Right lung (tissue), 5 donors: ENCODE data around the gene WDR36. TPM values are rescaled to one million over a fixed set of nuclear protein-coding genes. Genes with fewer than 3 reads are reported as not detected.
A peak's percentile ranks its signal among the peaks of the same experiment; 100 is the strongest.
"Not testable (repeated sequence)": the region's sequence is repeated elsewhere in the genome, so short reads cannot be mapped to it uniquely, and the experiment has no call there.

ENCODE experiments used
- DNase-seq, 2 donors: peaks; one replicate each; pipeline ENCODE4 v3.0.0-alpha.2; 2013
- polyA plus RNA-seq, 5 donors: library from polyadenylated mRNA; unstranded; fragments of 120-200 nt; gene quantifications; one replicate each; pipeline versions ENCODE4 v1.2.1 to v1.2.3, GENCODE V29; 2013; ENCODE audit warnings: inconsistent platforms in 1 of 5, low replicate concordance in 1 of 5; ENCODE audit not compliant: insufficient read length in 5 of 5, insufficient read depth in 1 of 5

The WDR36 gene
- polyA plus RNA-seq, 5 donors = 23.5 to 38.8 (median 33.9) TPM

DNA sequence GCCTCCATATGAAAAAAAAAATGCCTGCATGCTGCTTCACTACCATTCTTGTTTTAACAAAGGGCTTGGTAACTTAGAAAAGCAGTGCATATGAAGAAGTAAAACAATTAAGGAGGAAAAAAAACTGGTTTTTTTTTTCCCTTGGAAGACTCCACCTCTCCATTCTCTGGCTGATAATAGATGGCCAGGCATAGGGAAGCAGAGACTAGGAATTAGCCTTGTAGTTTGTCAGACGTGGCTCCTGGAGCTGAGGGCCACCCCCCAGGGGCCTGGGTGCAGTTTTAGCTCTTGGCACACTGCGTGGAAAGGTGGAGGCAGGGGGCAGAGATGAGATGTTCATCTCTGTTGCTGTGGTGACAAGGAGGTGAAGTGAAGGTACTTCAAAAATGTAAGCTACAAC is 42.7 kb downstream of the WDR36 start:
- no peak for DNase-seq

DNA sequence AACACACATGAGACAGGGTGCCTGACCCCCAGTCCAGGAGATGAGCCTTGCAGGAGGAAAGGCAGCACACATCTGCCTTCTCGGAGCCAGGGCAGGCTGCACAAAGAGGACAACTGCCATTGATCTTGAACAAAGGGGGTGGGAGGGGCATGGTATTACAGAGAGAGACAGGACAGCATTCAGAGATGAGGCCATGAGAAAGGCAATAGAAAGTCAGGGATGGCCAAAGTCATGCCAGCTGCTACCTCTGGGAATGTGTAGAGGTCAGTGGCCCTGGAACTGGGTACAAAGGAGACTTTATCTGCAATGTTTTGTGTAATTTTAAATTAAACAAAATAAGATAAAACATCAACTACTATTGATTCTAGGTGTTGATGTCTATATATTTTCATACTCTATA is 43.2 kb downstream of the WDR36 start:
- DNase-seq = no peak

DNA sequence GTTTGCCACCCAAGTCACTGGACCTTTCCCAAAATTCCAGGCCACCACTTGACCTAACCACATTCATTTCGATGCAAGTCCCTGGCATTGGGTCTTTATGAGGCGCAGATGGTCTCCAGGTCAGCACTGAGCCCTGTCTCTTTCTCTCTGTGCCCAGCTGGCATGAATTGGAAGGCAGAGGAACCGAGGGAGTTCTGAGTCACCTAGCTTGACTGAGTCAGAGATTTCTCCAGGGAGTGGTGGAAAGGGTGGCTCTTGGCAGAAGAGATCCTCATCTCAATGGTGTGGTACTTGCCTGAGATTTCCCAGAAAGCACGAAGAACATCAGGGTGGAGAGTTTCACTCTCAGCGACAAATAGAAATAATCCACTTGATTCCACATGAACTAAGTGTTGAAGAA is 43.8 kb downstream of the WDR36 start:
- no peak for DNase-seq

DNA sequence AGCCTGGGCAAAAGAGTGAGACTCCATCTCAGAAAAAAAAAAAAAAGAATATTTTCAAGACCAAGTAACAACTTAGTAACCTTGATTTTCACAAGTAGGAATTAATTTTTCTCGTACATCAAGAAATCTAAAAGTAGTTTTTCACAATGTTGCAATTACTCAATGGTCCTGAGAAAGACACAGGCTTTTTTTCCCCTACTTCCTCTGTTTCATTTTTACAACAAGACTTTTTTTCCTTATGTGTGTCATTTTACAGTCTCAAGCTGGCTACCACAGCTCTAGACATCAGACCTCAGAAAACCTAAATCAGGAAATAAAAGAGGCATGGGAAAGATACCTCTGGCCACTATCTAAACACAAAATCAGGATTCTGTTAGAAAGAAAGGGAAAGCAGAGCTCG is 45.9 kb downstream of the WDR36 start:
- DNase-seq = no peak

DNA sequence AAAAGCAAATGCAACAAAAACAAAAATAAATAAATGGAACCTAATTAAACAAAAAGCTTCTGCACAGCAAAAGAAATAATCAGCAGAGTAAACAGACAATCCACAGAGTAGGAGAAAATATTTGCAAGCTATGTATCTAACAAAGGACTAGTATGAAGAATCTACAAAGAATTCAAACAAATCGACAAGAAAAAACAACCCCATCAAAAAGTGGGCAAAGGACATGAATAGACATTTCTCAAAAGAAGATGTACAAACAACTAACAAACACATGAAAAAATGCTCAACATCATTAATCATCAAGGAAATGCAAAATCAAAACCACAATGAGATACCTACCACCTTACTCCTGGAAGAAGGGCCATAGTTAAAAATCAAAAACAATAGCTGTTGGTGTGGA is 49.3 kb downstream of the WDR36 start:
- not testable (repeated sequence) for DNase-seq

DNA sequence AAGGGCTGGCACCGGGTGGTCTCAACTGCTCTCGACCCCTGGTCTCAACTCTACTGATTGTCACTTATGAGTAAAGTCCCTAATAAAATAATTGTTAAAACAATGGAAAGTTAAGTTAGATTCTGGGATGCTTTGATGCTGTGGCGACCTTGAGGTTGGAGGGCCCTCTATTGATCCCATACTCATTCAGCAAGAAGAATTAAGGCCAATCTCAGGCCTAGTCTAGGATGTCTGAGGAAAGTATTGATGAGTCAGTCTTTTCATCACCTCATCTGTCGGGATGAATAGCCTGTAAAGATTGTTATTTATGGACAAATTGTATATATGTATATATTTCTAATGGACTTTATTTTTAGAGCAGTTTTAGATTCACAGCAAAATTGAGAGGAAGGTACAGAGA is 50.8 kb downstream of the WDR36 start:
- no peak for DNase-seq

DNA sequence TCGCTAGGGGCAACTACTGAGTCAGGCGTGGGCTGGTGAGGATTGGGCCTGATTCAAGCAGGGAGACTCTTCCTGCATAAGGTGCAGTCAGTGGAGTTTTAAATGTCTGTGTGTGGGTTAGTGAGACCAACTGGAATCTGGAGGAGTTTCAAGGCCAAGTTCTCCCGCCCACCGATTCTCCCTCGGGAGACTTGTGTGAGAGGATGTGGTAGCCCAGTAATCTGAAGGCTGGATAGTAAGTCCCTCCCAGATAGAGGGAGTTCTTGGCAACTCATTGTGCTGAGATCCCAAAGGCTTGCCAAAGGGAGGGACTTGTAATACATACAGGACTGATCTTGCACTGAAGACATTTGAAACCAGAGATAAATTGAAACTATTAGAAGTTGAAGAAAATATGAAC is 51.8 kb downstream of the WDR36 start:
- DNase-seq = no peak

DNA sequence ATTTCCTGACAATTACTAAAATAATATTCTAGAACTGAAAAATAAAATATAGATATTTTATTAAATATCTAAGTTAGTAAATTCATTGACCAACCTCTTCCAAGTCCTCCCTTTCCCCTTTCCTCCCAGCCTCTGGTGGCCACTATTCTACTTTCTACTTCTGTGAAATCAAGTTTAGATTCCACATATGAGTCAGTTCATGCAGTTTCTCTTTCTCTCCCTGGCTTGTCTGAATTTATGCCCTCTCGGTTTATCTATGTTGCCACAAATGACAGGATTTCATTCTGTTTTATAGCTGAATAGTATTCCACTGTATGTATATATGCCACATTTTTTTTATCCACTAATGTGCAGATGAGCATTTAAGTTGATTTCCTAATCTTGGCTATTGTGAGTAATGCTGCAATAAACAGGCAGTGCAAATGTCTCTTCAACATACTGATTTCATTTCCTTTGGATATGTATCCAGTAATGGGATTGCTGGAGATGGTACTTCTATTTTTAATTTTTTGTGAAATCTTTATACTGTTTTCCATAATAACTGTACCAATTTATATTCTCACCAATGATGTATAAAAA is 52.3 kb downstream of the WDR36 start:
- no peak for DNase-seq

DNA sequence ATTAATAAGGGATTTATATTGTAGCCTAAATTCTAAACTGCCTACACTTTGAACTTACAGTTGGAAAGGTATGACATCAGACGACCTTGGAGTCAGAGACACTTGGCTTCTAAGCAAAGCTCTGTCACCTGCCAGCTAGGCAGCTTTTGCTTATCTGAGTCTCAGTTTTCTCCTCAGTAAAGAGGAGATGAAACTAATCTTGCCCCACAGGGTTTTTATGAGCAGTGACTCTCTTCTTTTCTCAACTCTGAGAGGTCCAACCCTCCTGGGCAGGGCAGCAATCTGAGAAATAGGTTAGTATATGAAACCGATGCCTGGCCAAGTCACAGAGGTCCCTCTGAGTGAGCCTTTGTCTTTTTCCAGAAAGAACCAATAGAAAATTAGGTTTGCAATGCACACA is 53.9 kb downstream of the WDR36 start:
- DNase-seq = no peak

DNA sequence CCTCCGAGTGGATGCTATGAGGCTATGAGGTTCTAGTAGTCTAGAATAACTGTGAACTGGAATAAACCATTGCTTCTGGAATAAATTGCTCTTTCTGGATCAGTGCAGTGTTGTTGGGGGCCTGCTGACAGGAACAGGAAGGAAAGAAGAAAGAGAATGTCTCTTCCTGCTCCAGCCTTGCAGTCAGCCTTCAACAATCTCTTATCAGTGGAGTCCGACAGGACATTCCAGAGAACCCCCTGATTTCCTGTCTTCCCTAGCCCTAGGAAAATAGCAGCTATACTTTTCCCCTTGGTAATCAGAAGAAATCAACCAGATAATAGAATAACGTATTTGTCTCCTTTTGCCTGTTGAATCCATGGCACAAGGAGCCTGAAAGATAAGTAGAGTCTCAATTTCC is 55.4 kb downstream of the WDR36 start:
- no peak for DNase-seq

DNA sequence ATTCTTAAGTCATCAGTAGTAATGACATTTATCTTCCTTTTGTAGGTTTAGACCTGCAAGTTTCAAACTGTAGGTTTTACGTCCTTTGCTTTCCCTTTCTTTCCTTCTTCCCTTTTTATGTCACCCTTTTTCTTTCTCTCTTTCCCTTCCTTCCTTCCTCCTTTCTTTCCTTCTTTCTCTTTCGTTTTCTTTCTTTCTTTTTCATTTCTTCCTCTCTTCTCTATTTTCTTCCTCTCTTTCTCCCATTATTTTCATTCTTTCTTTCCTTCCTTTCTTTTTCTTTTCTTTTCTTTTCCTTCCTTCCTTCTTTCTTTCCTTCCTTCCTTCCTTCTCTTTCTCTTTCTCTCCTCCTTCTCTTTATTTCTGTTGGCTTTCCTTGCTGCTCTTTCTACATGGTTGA is 59.9 kb downstream of the WDR36 start:
- no peak for DNase-seq

DNA sequence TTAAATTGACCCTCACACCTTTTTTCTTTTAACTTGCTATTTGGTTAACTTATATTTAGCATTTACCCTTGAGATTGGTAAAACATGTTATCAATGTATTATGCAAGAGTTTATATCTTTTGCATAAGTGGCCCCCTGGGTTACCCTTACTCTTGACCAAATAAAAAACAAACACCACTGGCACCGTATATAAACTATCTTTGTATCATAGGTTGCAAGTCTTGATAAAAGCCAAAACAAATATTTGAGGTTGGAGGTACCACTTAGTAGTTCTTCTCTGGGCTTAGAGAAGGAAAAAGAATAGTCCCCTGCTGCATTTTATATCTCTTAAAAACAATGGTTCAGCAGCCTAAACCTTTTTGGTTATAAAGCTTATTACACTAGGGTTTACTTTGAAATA is 61.3 kb downstream of the WDR36 start:
- no peak for DNase-seq

DNA sequence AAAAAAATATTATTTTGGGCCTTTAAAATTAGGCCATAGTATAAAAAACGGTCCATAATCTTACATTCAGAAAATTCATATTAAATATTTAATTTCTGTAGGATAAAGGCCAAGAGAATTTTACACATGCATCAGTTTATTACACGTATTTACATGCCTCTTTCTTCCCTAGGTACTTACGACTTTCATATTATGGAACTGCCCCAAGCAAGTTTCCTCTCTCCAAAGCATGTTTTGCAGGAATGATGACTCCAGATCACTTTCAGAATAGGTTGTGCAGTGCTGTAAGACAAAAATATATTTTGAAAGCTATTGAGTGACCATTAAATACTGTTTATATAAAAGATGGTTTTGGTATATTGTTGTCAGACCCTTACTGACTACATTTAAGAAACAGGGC is 61.8 kb downstream of the WDR36 start:
- DNase-seq = no peak

DNA sequence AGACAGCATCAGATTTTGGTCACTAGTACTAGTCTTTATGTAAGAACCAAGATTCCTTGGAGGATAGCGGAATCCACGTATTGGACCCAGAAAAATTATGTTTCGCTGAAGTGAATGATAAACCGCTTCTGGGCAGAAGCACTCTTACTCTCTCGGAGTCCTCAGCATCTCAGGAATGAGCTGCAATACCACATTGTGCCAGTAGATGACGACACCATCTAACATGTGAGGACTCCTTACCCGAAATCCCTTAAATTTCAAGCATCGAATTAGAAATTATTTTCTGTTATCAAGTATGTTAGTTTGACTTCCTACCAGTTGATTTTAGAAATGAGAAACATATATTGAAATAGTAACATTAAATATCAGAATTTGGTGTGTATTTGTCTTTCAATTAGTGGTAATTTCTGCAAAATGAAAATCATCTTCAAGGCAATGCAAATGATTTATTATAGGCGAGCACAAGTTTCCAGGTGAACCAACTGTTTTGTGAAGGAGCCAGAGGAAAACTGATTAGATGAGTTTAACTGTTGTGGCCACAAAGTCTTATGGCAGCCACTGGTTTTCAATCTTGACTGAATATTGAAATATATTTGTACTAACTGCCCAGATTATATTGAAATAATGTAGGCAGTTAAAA is 66.1 kb downstream of the WDR36 start:
- peak; percentile 61 to 75 for DNase-seq

DNA sequence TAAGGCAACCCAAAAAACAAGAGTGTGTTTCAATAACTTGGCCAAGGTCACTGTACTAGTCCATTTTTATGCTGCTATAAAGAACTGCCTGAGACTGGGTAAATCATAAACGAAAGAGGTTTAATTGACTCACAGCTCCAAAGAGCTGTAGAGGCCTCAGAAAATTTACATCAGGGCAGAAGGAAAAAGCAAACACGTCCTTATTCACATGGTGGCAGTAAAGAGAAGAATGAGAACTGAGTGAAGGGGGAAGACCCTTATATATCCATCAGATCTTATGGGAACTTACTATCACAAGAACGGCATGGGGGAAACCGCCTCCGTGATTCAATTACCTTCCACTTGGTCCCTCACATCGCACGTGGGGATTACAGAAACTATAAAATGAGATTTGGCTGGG is 67.7 kb downstream of the WDR36 start:
- DNase-seq = peak; percentile 2 to 6

DNA sequence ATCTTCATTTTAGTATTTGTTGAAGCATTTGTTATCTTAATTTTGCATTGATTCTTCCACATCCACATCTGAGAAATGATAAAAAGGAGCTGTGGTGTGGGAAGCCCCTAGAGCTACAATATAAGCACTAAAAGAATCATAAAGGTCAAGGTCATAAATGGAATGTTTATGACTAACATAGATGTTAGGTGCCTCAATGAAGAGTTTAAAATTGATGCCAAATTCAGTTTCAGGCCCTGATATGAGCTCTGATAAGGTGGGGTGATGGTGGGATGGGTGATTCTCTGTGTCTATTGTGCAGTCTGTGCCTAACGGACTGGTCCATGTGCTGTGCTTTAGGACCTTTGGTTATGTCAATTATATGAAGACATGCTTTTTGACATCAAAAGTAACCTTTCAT is 70.9 kb downstream of the WDR36 start:
- no peak for DNase-seq

DNA sequence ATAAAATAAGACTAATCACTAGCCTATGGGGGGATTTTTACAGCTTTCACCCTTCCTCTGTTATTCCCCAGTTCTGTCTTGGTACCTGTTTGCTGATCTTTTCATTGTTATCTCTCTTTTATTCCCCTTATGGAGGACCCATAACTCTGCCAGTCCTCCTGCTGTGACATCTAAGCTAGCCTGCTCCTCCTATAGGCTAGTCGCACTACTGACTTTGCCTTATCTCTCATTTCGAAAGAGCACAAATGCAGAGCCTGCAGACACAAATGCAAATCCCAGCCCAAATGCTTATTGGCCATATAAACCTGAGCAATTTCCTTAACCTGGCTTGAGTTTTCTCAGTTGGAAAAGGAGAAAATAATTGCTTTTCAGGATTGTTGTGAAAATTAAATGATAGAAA is 72.9 kb downstream of the WDR36 start:
- no peak for DNase-seq

DNA sequence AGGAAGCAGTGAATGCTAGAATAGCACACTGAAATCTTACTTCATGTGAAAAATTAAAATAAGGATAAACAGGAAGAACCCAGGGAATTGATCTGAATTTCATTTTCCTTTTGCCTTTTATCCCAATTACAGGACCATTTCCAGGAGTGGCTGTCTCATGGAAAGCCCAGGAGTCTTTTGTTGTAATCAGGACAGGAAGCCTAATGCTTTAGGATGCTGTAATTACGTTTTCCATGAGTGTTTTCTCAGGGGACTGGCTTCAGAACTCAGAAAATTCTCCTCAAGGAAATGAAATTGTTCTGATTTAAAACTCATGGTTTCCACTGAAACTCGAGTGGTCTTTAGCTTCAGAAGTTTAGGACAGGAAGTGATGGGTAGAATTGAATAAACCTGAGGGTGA is 75.4 kb downstream of the WDR36 start:
- no peak for DNase-seq

DNA sequence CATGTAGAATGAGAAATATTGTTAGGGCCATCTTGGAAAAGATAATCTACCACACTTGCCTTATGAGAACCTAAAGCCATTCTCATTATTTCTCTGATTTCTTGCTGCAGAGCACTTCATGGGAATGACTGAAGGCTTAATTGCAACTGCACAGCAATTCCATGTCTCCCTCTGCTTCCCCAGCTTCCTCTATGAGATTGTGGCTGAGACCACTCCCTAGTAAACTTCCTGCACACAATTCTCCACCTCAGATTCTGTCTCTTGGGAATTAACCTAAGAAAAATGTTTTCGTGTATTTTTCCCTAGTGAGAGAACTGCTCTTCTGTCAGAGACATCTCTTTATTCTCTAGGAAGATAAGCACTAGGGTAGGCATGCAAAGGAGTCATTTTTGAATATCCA is 76.5 kb downstream of the WDR36 start:
- no peak for DNase-seq

DNA sequence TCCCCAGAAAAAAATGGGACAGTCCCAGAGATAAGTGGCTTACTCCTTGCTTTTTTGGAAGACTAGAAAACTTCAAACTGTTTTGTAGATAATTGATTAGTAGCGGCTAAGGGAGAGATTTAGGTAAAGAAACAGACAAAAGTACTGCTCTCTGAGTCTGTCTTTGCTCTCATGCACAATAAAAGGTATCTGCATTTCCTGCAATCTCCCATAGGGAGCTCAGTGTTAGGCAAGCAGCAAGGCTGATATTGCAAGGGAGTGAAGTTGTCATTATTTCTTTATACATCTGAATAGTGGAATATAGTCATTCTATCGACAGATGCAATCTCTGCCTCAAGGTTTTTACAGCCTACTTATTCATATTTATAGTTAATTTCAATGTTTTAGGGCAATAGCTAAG is 77.1 kb downstream of the WDR36 start:
- no peak for DNase-seq

DNA sequence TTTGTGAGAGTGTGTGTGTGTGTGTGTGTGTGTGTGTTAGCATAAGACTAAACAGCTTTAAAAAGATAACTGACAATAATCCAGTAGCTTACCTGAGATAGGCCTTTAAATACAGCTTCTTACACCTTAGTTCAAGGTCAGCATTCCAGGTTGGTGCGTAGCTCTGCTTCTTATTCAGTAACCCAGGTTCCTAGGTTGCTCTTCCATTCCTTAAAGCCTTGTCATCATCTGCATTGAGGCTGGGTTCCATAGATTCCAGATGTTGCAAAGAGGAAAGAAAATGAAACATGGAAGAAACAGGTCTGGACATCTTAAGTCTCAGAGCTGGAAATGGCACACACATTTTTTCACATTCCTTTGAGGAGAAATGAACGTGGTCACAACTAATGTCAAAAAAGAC is 78.1 kb downstream of the WDR36 start:
- DNase-seq = no peak

DNA sequence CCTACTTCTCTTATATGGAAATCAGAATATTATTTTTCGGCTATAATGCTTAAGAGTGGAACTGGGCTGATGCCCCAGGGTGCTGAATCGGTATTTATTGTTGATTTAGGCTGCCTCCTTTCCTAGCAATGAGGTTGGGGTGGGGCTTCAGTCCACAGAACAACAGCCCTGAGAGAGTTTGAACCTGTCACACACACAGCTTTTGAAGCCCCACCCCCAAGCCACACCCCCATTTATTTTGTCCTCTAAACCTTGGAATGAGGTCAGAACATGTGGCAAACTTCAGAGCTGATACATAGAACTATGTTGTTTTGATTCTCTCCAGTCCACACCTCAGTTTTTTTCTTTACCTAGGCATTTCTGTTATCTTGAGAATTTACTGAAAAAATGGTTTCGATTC is 80.4 kb downstream of the WDR36 start:
- no peak for DNase-seq

DNA sequence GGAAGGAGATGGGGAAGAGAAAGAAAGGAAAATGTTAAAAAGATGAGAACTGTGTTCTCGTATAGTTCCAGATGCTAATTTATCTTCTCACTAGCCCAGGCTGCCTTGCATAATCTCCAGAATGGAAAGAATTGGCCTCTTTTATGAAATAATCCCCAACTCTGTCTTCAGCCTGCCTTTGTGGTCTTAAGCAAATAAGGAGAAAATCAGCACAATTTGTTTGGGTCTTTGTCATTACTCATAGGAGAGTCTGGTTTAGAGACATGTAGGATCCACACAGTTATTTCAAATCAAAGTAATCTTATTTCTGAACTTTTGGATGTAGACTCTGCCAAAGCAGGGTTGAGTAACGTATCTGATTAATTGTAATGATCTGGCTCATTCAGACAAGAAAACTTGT is 81.3 kb downstream of the WDR36 start:
- DNase-seq = no peak
